Mesendoderm (in vitro differentiated cells): ENCODE results near the gene PELI1.
A peak's percentile ranks its signal among the peaks of the same experiment; 100 is the strongest.

Experiments used
- DNase-seq: peaks from one replicate; pipeline ENCODE4 v3.0.0; 2013
- H2AK5ac ChIP-seq: 2 replicates; pipeline ENCODE4 v1.6.1; 2013; ENCODE audit warnings: low read length, inconsistent platforms
- H2BK120ac ChIP-seq: 2 replicates; pipeline ENCODE4 v1.6.1; 2013; ENCODE audit warnings: low read depth, mild to moderate bottlenecking, low read length, moderate library complexity, mixed read lengths
- H2BK15ac ChIP-seq: replicated peaks from 2 replicates; pipeline ENCODE4 v1.6.1; 2013; ENCODE audit warnings: low read depth, mild to moderate bottlenecking, moderate library complexity
- H2BK5ac ChIP-seq: 2 replicates; pipeline ENCODE4 v1.6.1; 2013; ENCODE audit warnings: low read length, inconsistent platforms
- H3K18ac ChIP-seq: 2 replicates; pipeline ENCODE4 v1.6.1; 2013; ENCODE audit warnings: mild to moderate bottlenecking, low read length, mixed read lengths
- H3K23ac ChIP-seq: one replicate; pipeline ENCODE4 v1.6.1; 2013; ENCODE audit warnings: low read length
- H3K27ac ChIP-seq: 2 replicates; pipeline ENCODE4 v1.5.1; 2013; ENCODE audit warnings: low read depth, mild to moderate bottlenecking, inconsistent platforms, low read length, moderate library complexity
- H3K27me3 ChIP-seq: 2 replicates; pipeline ENCODE4 v1.6.1; 2013; ENCODE audit warnings: low read length, control low read depth, mild to moderate bottlenecking, inconsistent platforms; ENCODE audit not compliant: insufficient read depth, poor library complexity
- H3K36me3 ChIP-seq: 2 replicates; pipeline ENCODE4 v1.6.1; 2013; ENCODE audit warnings: low read length, inconsistent platforms; ENCODE audit not compliant: control insufficient read depth, insufficient read depth
- H3K4ac ChIP-seq: one replicate; pipeline ENCODE4 v1.6.1; 2013; ENCODE audit warnings: low read depth, mild to moderate bottlenecking, low read length, moderate library complexity
- H3K4me1 ChIP-seq: 2 replicates; pipeline ENCODE4 v1.6.1; 2013; ENCODE audit warnings: low read depth, low read length, inconsistent platforms; ENCODE audit not compliant: control insufficient read depth
- H3K4me2 ChIP-seq: 2 replicates; pipeline ENCODE4 v1.6.1; 2013; ENCODE audit warnings: low read length
- H3K4me3 ChIP-seq: 2 replicates; pipeline ENCODE4 v1.5.1; 2013; ENCODE audit warnings: mild to moderate bottlenecking, low read length
- H3K56ac ChIP-seq: one replicate; pipeline ENCODE4 v1.6.1; 2013; ENCODE audit warnings: low read length
- H3K79me1 ChIP-seq: 2 replicates; pipeline ENCODE4 v1.6.1; 2013; ENCODE audit warnings: low read length, inconsistent platforms
- H3K79me2 ChIP-seq: 2 replicates; pipeline ENCODE4 v1.6.1; 2013; ENCODE audit warnings: mild to moderate bottlenecking, low read length; ENCODE audit not compliant: control insufficient read depth, insufficient read depth
- H3K9ac ChIP-seq: 2 replicates; pipeline ENCODE4 v1.6.1; 2013; ENCODE audit warnings: low read length, inconsistent platforms
- H4K5ac ChIP-seq: one replicate; pipeline ENCODE4 v1.6.1; 2013; ENCODE audit warnings: low read length
- H4K8ac ChIP-seq: one replicate; pipeline ENCODE4 v1.6.1; 2013; ENCODE audit warnings: low read depth, mild to moderate bottlenecking, control low read depth, low read length, moderate library complexity
- WGBS: extraction: QIAGEN DNeasy Blood & Tissue Kit; methylation state at CpG from one replicate; pipeline ENCODE4 v1.1.7; 2013; ENCODE audit warnings: low lambda C conversion rate, missing lambda C conversion rate; ENCODE audit not compliant: insufficient coverage; ENCODE audit errors: extremely low coverage; 5-methylcytosine and 5-hydroxymethylcytosine counted together

PELI1 gene

GRCh38 chr2:64189167-64189566 lies 44.9 kb upstream of the PELI1 start:
- H3K9ac ChIP-seq = no peak overlapping the region
- H3K18ac ChIP-seq = no peak overlapping the region
- no peak overlapping the region for H3K4me2 ChIP-seq
- no peak overlapping the region for H2BK120ac ChIP-seq
- WGBS = no CpG with 5 or more reads among the region's 10 CpGs
- no peak overlapping the region for H3K4ac ChIP-seq
- H3K79me2 ChIP-seq = no peaks in the 10 kb centered on the region
- no peaks in the 10 kb centered on the region for H3K27me3 ChIP-seq
- no peak overlapping the region for H3K23ac ChIP-seq
- DNase-seq = no peak
- no peaks in the 10 kb centered on the region for H3K36me3 ChIP-seq
- H4K5ac ChIP-seq = no peak overlapping the region
- peaks cover 4% of the 10 kb centered on the region for H3K4me1 ChIP-seq
- no peak overlapping the region for H3K27ac ChIP-seq
- H3K79me1 ChIP-seq = no peaks in the 10 kb centered on the region
- no peak overlapping the region for H3K56ac ChIP-seq
- no peak overlapping the region for H2BK5ac ChIP-seq
- no peak overlapping the region for H2AK5ac ChIP-seq
- H2BK15ac ChIP-seq = no peak overlapping the region
- H4K8ac ChIP-seq = no peak overlapping the region
- no peak overlapping the region for H3K4me3 ChIP-seq

GRCh38 chr2:64186699-64187605 lies 42.7 kb upstream of the PELI1 start:
- no peaks in the 10 kb centered on the region for H3K36me3 ChIP-seq
- H2BK120ac ChIP-seq = no peak overlapping the region
- H3K4ac ChIP-seq = no peak overlapping the region
- H2BK15ac ChIP-seq = no peak overlapping the region
- no peak overlapping the region for H3K9ac ChIP-seq
- no peak overlapping the region for H3K27ac ChIP-seq
- H3K27me3 ChIP-seq = no peaks in the 10 kb centered on the region
- H3K4me2 ChIP-seq = no peak overlapping the region
- peaks cover 4% of the 10 kb centered on the region for H3K4me1 ChIP-seq
- H3K56ac ChIP-seq = no peak overlapping the region
- no peak overlapping the region for H3K4me3 ChIP-seq
- WGBS = no CpG with 5 or more reads among the region's 2 CpGs
- no peak for DNase-seq
- H3K79me1 ChIP-seq = no peaks in the 10 kb centered on the region
- H4K8ac ChIP-seq = no peak overlapping the region
- no peak overlapping the region for H2BK5ac ChIP-seq
- no peak overlapping the region for H3K23ac ChIP-seq
- no peak overlapping the region for H4K5ac ChIP-seq
- no peak overlapping the region for H2AK5ac ChIP-seq
- H3K79me2 ChIP-seq = no peaks in the 10 kb centered on the region
- no peak overlapping the region for H3K18ac ChIP-seq

GRCh38 chr2:64179582-64180321 lies 35.5 kb upstream of the PELI1 start:
- Histone ChIP-seq H3K79me1 (no peaks in the 10 kb centered on the region), H3K4me3 (no peak overlapping the region), H4K8ac (no peak overlapping the region), H3K18ac (peak overlapping the region; percentile 28), H2BK15ac (peak overlapping the region; percentile 41), H3K4me1 (peaks cover 8% of the 10 kb centered on the region), H2AK5ac (no peak overlapping the region), H3K27ac (no peak overlapping the region), H2BK120ac (no peak overlapping the region), H3K27me3 (no peaks in the 10 kb centered on the region), H3K79me2 (no peaks in the 10 kb centered on the region), H3K9ac (no peak overlapping the region), H3K56ac (no peak overlapping the region), H3K4ac (no peak overlapping the region), H3K4me2 (no peak overlapping the region), H4K5ac (no peak overlapping the region), H2BK5ac (no peak overlapping the region), H3K23ac (no peak overlapping the region), H3K36me3 (no peaks in the 10 kb centered on the region)
- no CpG with 5 or more reads among the region's 10 CpGs for WGBS
- no peak for DNase-seq

GRCh38 chr2:64177315-64177714 lies 33.1 kb upstream of the PELI1 start:
- Histone ChIP-seq H2AK5ac (no peak overlapping the region), H3K79me1 (no peaks in the 10 kb centered on the region), H2BK120ac (no peak overlapping the region), H3K56ac (no peak overlapping the region), H3K4me2 (no peak overlapping the region), H2BK5ac (no peak overlapping the region), H4K8ac (no peak overlapping the region), H3K4ac (no peak overlapping the region), H3K9ac (no peak overlapping the region), H3K4me3 (no peak overlapping the region), H3K23ac (no peak overlapping the region), H3K36me3 (no peaks in the 10 kb centered on the region), H3K79me2 (no peaks in the 10 kb centered on the region), H3K18ac (peak overlapping the region; percentile 30), H3K27me3 (no peaks in the 10 kb centered on the region), H4K5ac (no peak overlapping the region), H3K4me1 (peaks cover 15% of the 10 kb centered on the region), H2BK15ac (no peak overlapping the region), H3K27ac (no peak overlapping the region)
- DNase-seq = peak; percentile 97
- WGBS = no CpG with 5 or more reads among the region's 1 CpG

GRCh38 chr2:64175419-64176197 lies 31.4 kb upstream of the PELI1 start:
- Histone ChIP-seq H3K4ac (peak overlapping the region; percentile 81), H3K23ac (no peak overlapping the region)
- 100% methylated on average over 1 of the region's 5 CpGs for WGBS

More at GRCh38 chr2:64175419-64176197, 31.4 kb upstream of the PELI1 start:
- Histone ChIP-seq H3K36me3 (no peaks in the 10 kb centered on the region), H3K4me3 (no peak overlapping the region), H2BK5ac (peak overlapping the region; percentile 8), H4K8ac (no peak overlapping the region), H3K9ac (no peak overlapping the region), H3K18ac (peak overlapping the region; percentile 65), H3K79me1 (no peaks in the 10 kb centered on the region), H3K4me2 (no peak overlapping the region), H3K27ac (no peak overlapping the region), H3K56ac (peak overlapping the region; percentile 51), H2BK120ac (no peak overlapping the region), H3K79me2 (no peaks in the 10 kb centered on the region), H3K4me1 (peaks cover 15% of the 10 kb centered on the region), H3K27me3 (no peaks in the 10 kb centered on the region), H2AK5ac (no peak overlapping the region), H4K5ac (no peak overlapping the region), H2BK15ac (peak overlapping the region; percentile 80)
- DNase-seq = no peak
